NCI-H2081 treated with DMSO at 0.1 percent for 48 hours (cell line): Measurements from ENCODE around the gene KISS1.

Source experiments
- DNase-seq: peaks from one replicate; lab custom pipeline; 2025; lab: John Stamatoyannopoulos, UW

Gene KISS1

GRCh38 chr1:204191456-204191855 is 4.8 kb downstream of the KISS1 start:
- no peak for DNase-seq

DNA sequence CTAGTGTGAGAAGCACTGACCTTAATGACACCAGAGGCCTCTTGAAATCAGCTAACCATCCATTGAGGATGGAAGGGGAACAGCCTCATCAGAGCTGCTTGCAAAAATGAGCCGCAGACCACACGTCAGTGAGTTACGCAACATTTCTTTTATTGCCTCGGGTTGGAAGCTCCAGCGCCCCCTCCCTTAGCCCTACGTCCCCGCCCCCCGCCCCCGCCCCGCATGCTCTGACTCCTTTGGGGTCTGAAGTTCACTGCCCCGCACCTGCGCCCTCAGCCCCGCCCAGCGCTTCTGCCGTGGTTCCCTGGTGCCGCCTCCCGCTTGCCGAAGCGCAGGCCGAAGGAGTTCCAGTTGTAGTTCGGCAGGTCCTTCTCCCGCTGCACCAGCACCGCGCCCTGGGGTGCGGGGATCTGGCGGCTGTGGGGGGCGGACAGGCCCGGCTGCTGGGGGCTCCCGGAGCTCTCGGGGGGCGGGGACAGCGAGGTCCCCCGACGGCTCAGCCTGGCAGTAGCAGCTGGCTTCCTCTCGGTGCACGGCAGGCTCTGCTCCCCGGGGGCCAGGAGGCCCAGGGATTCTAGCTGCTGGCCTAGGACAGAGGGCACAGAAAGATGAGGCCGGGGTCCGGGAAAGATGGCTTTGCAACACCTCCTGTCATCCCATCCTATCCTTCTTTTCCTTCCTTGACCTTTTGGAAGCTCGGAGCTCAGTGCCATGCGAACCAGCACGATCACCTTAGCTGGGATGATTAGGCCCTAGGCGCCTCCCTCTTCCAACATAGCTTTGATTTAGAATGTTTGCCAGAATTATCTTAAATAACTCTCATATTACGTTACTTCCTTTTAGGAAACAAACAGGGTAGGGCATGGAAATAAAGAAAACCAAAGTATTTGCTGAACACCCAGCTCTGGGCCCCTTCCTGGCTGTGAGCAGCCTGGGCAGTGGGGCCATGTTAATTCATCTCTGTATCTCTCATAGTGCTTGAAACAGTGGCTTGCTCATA is 5.8 kb downstream of the KISS1 start:
- no peak for DNase-seq

- DNase-seq, result no peak
Observed at GRCh38 chr1:204188959-204189639, 7.2 kb downstream of the KISS1 start.

- no peak for DNase-seq
Observed at GRCh38 chr1:204186597-204186996, 9.7 kb downstream of the KISS1 start.

GRCh38 chr1:204181116-204181515 is 15.2 kb downstream of the KISS1 start:
- DNase-seq, result no peak

DNA sequence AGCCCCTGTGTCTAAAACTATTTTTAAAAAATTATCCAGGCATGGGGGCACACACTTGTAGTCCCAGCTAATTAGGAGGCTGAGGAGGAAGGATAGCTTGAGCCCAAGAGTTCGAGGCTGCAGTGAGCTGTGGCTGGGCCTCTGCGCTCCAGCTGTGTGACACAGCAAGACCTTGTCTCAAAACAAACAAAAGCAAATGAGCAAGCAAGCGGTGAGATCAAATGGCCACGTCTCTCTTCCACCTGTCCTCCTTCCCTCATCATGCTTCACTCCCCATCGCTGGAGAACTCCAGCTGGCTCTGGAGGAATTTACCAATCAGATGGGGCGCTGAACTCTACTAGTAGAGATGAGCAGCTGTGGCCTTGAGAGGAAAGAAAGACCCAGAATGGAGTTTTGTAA is 16.2 kb downstream of the KISS1 start:
- DNase-seq, result no peak

DNA sequence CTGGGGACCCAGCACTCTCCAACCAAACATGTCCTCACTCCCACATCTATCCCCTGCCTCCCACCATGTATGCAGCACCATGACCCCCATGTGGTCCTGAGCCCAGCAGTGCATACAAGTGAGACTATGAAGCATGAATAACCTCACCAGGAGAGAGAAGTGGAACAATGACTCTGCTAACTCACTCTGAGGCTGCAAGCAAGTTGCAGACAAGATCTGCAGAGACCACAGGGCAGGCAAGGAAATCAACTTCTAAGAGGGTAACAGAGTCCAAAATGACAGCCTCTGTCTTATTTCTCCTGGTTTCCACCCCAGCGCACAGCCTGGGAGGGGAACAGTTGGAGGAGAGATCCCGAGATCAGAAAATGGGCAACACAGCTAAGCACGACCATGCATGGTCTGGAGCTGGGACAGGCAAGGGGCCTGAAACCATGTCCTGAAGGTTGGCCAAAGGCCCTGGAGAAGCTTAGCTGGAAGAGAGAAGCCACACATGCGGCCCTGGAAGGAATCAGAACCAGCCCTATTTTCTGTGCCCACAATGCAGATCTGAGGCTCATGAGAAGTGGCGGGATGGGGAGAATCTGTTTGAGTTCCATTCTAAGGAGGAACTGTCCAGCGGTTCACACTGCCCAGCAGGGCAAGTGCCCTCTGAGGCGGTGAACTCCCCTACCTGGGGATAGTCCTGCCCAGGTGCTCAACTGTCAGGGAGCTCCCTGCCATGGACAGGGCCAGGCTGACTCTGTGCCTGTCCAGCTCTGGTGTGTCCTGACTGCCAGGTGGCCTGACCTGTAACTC is 17.6 kb downstream of the KISS1 start:
- no peak for DNase-seq

DNA sequence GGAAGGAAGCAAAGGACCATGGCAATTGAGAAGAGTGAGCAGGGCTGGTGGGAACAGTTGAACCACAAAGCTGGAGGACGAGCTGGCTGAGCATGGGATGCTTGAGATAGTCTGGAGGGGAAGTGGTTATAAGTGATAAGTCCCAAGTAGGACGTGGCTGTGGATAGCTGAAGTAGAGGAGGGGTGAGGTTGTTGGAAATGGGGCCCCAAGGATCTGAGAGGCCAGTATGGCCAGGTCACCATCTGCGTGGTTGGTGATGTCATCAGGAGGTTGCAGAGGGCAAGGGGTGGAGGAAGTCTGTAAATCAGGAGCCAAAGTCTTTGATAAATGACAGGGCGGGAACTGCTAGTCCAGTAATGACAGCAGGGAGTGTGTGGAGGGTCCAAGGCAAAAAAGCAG is 19.2 kb downstream of the KISS1 start:
- no peak for DNase-seq

- no peak for DNase-seq
Observed at GRCh38 chr1:204176049-204176448, 20.2 kb downstream of the KISS1 start.

- no peak for DNase-seq
Observed at GRCh38 chr1:204174958-204175357, 21.3 kb downstream of the KISS1 start.

DNA sequence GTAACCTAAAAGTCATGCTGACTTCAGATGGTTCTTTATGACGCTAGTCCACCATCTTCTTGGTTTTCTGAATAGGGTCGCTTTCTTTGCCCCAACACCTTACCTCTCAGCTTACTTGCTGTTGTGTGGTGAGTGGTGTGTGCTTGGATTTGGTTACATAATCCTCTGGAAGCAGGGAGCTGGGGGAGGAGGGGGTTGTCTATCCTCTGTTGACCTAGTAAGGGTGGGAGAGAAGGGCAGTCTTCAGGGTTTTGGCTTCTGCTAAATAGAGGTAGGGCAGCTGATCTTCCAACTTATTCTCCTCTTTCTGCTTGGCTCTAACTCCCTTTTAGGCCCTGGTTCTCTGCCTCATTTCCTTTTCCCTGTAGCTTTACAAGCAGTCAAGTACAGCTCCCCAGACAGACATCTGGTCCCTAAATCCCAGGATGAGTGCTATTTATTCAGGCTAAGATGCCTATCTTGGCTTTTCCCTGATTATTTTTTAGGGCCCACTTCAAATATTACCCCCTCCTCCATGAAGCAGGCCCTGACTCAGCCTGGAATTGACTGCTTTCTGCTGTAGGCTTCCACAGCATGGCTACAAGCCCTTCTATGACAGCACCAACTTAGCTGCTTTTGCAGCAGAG is 23.8 kb downstream of the KISS1 start:
- DNase-seq, result no peak

DNA sequence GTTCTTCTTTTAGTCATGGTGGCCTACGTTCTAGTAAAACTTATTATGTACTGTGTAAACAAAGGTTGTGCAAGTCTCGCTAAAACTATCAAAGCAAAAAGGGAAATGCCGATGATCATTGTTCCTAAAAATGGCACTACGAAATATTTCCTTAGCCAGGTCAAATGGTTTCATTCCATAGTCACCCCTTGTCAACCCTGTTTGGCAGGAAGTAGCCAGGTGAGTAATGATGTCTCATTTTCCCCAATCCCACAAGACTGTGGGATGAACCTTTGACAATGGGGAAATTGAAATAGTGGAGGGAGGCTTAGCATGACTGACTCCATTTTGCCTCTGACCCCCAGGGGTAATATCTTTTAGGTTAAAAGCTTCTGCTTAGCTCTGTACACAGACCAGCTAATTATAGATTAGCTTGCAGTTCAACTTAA is 24.5 kb downstream of the KISS1 start:
- DNase-seq, result no peak

DNA sequence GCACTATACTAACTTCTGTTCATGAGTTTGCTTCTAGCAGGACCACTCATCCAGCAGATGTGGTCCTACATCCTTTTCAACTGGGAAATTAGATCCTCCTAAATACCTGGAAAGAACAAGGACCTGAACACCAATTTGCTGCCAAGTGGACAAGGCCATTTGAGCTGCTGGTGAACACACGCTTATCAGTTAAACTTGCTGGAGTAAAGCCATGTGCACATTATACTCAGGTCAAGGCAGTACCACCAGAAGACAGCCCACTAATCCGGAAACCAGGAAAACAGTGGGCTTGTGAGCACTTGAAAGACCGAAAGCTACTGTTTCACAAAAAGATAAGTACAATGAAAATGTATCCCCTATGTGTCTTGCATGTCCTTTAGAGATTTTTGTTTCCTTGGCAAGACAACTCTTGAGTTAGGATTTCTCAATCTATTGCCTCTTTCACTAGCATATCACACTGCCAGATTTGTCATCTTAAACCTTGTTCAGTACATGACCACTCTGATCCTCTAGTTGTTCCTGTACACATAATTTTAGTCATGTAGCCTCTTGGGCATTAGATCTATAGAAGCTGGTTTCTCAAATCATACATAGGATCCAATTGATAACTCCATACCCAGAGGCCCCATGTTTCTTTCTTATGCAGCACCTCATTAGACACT is 25.7 kb downstream of the KISS1 start:
- no peak for DNase-seq

DNA sequence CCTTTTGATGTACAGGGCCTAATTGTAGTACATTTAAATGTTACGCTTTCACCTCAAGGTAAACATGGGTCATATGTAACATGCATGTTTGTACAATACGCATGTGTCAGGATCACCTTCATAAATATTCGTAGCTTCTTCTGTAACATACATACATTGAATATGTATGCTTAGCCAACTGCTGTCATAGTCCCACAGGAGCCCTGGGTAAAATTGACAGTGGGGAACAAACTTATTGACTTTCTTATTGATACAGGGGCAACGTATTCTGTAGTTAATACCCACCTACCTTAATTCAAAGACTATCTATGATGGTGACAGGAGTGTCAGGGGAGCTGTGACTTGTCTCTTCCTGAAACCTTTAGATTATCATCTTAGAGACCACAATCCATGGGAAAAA is 26.4 kb downstream of the KISS1 start:
- no peak for DNase-seq

- DNase-seq, result no peak
Observed at GRCh38 chr1:204167730-204168129, 28.6 kb downstream of the KISS1 start.

GRCh38 chr1:204166219-204166618 is 30.1 kb downstream of the KISS1 start, which contains the start of gene REN:
TSS of gene REN (minus strand) at chr1:204166337. CDS start at chr1:204166293, 44 bp downstream.
- no peak for DNase-seq

DNA sequence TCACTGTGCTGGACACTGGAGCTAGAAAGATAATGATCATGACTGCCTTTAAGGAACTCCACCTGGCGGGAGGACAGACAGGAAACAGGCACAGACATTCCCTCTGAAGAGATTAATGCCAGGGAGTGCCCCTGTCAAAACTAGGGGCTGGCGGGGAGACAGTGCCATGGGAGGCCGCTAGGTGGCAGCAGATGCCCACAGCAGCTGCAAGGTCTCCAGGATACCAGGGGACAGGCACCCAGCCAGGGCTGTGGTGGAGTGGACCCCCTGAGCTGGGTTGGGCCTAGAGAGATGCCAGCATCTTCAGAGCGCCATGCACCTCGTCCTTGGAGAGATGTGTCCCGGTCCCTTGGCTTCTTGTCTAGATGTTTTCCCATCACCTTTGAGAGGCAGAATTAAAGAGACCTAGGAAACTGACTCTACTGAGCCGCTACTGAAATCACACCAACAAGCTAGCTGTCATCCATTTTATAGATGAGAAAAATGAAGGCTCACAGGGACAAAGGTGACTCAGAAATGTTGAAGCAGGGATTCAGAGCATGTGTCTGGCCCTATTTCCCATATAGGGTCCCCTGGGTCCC is 33.7 kb downstream of the KISS1 start:
- DNase-seq, result peak; percentile 43

- DNase-seq, result no peak
Observed at GRCh38 chr1:204161609-204162493, 34.4 kb downstream of the KISS1 start.

- DNase-seq, result no peak
Observed at GRCh38 chr1:204157962-204158361, 38.3 kb downstream of the KISS1 start.

GRCh38 chr1:204155881-204156280 is 40.4 kb downstream of the KISS1 start:
- no peak for DNase-seq
